Gastrocnemius medialis (tissue), 4 donors: ENCODE data around the gene AKAP11. TPM values are rescaled to one million over a fixed set of nuclear protein-coding genes. Genes with fewer than 3 reads are reported as not detected.

Experiments
- ATAC-seq, 2 donors: fragments of 150-250 bp; one replicate each; pipeline ENCODE4 v1.9.1; 2016
- DNase-seq, 2 donors: peaks; one replicate each; pipeline ENCODE4 v3.0.0-alpha.2; 2019
- H3K27ac ChIP-seq, 4 donors: fragments of 200-600 bp; sonication (generic); 1 replicate in 1 of 4; 2 replicates in 3 of 4; pipeline ENCODE4 v1.5.1; 2016 to 2018; ENCODE audit warnings: mild to moderate bottlenecking in 2 of 4, moderate library complexity in 1 of 4
- H3K27me3 ChIP-seq, 3 donors: fragments of 200-600 bp; sonication (generic) in 2 of 3; 1 replicate in 1 of 3; 2 replicates in 2 of 3; pipeline versions ENCODE4 v1.5.1 to v1.6.0; 2016 to 2019; ENCODE audit warnings: mild to moderate bottlenecking in 1 of 3, moderate library complexity in 1 of 3
- H3K36me3 ChIP-seq, 2 donors: fragments of 200-600 bp; sonication (generic) in 1 of 2; one replicate each; pipeline ENCODE4 v1.5.1; 2017 to 2018
- H3K4me1 ChIP-seq, 2 donors: fragments of 200-600 bp; sonication (generic) in 1 of 2; one replicate each; pipeline ENCODE4 v1.5.1; 2016 to 2017; ENCODE audit warnings: mild to moderate bottlenecking in 2 of 2
- H3K4me3 ChIP-seq, 4 donors: fragments of 200-600 bp; sonication (generic) in 3 of 4; 1 replicate in 1 of 4; 2 replicates in 3 of 4; pipeline ENCODE4 v1.5.1; 2016 to 2019; ENCODE audit warnings: mild to moderate bottlenecking in 2 of 4
- H3K9me3 ChIP-seq, 3 donors: fragments of 200-600 bp; sonication (generic) in 2 of 3; 1 replicate in 1 of 3; 2 replicates in 2 of 3; pipeline ENCODE4 v1.5.1; 2016 to 2019
- CTCF ChIP-seq, 5 experiments: fragments of 450-650 bp in 3 of 5; fragments of 200-600 bp in 2 of 5; sonication (generic) in 2 of 5; IDR thresholded peaks in 4 of 5; conservative IDR thresholded peaks in 1 of 5; 1 replicate in 4 of 5; 2 replicates in 1 of 5; pipeline ENCODE4 v1.5.1; 2016 to 2019; ENCODE audit warnings: antibody characterized with exemption in 5 of 5, mild to moderate bottlenecking in 3 of 5, moderate library complexity in 3 of 5
- POLR2A ChIP-seq, 2 donors: fragments of 450-650 bp; IDR thresholded peaks; one replicate each; pipeline ENCODE4 v1.6.1; 2017; ENCODE audit warnings: antibody characterized with exemption in 2 of 2, mild to moderate bottlenecking in 2 of 2, moderate library complexity in 2 of 2
- in situ Hi-C, 4 donors: fragments of 200-750 bp; cut with MboI; loops; one replicate each; pipeline versions ENCODE4 v1.15.0 to v1.8.0; 2017; ENCODE audit warnings: low sequenced_read_pairs in 4 of 4
- intact Hi-C: fragments of 100-400 bp; cut with DNase I; formaldehyde crosslinking; loops from one replicate; pipeline ENCODE4 v1.15.1; 2023; ENCODE audit warnings: low total_unique reads
- total RNA-seq, 4 donors: library from RNA; depleted of rRNA; stranded (reverse); fragments of >200 nt; gene quantifications; one replicate each; pipeline versions ENCODE4 v1.1.0 to v1.2.3, GENCODE V29; 2016

Gene AKAP11
- total RNA-seq, 4 donors from 2014 or later: 7.7 to 12.8 (median 10.4) TPM

GRCh38 chr13:42259515-42259914 is 12.4 kb upstream of the AKAP11 start:
- intact Hi-C loops (no loop called here), in situ Hi-C loops (no loop called here)
- Histone ChIP-seq H3K9me3 (no peaks in the 10 kb centered on the region), H3K4me1 (no peaks in the 10 kb centered on the region), H3K4me3 (no peak overlapping the region), H3K27me3 (no peaks in the 10 kb centered on the region), H3K36me3 (no peaks in the 10 kb centered on the region), H3K27ac (no peak overlapping the region)
- TF ChIP-seq CTCF (IDR thresholded peaks at IDR 0.05 in 4 of 5, conservative IDR thresholded peaks at IDR 0.05 in 1 of 5): no peak
- TF ChIP-seq POLR2A (IDR thresholded peaks at IDR 0.05): no peak
- no peak for ATAC-seq
- no peak for DNase-seq

- Histone ChIP-seq H3K27me3 (no peaks in the 10 kb centered on the region), H3K4me3 (no peak overlapping the region), H3K4me1 (peaks cover under 1 to 2% of the 10 kb centered on the region in 2 donors), H3K36me3 (no peaks in the 10 kb centered on the region), H3K27ac (no peak overlapping the region), H3K9me3 (no peaks in the 10 kb centered on the region)
- intact Hi-C loops: no loop called here
- DNase-seq: no peak
- no peak for ATAC-seq
- in situ Hi-C loops: no loop called here
- TF ChIP-seq POLR2A (IDR thresholded peaks at IDR 0.05) (no peak), CTCF (IDR thresholded peaks at IDR 0.05 in 4 of 5, conservative IDR thresholded peaks at IDR 0.05 in 1 of 5) (no peak)
Measured at GRCh38 chr13:42260903-42261654, 10.9 kb upstream of the AKAP11 start.

- no peaks in the 10 kb centered on the region for H3K36me3 ChIP-seq
- H3K9me3 ChIP-seq: no peaks in the 10 kb centered on the region
- in situ Hi-C loops: no loop called here
- ATAC-seq (peak in 1 of 2 donors; percentile 36), DNase-seq (no peak)
- peaks cover 0 to 4% (median 0%) of the 10 kb centered on the region in 3 donors for H3K27me3 ChIP-seq
- peaks cover 11 to 13% of the 10 kb centered on the region in 2 donors for H3K4me1 ChIP-seq
- intact Hi-C loops: no loop called here
- H3K4me3 ChIP-seq: no peak overlapping the region
- no peak overlapping the region for H3K27ac ChIP-seq
- TF ChIP-seq CTCF (IDR thresholded peaks at IDR 0.05 in 4 of 5, conservative IDR thresholded peaks at IDR 0.05 in 1 of 5) (no peak), POLR2A (IDR thresholded peaks at IDR 0.05) (no peak)
Measured at GRCh38 chr13:42266473-42266872, 5.5 kb upstream of the AKAP11 start.

DNA sequence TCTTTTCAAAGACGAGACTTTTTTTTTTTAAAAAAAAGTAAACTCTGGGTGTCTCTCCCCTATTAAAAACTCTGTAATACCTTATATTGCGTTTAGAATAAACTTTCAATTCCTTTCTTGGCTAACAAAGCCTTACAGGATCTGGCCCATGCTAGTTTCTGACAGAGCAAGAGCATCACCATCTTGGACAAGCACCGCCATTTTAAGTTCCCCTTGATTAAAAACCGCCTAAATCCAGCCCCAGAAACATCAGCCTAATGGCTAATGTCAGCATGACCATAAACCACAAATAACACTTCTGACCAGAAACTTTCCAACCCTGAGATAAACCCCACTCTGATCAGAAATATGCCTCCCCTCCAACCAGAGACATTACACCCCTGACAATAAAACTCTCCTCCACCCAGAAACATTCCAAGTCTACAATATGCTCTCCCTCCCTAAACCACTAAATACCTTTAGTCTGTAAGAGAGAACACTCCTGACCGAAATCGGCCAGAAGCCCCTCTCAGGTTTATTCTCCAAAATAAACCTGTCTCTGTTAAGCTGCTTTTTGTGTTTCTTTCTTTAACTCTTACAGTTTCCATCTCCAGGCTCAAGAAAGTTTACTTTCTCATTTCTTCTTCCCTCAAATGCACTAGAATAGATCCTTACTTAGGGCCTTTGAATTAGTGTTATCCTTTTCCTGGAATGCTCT is 1.6 kb upstream of the AKAP11 start:
- H3K27me3 ChIP-seq: peaks cover 0 to 5% (median 0%) of the 10 kb centered on the region in 3 donors
- DNase-seq (no peak), ATAC-seq (no peak)
- TF ChIP-seq CTCF (IDR thresholded peaks at IDR 0.05 in 4 of 5, conservative IDR thresholded peaks at IDR 0.05 in 1 of 5): no peak
- no peak for TF ChIP-seq POLR2A (IDR thresholded peaks at IDR 0.05)
- in situ Hi-C loops: no loop called here
- H3K4me1 ChIP-seq: peaks cover 20 to 22% of the 10 kb centered on the region in 2 donors
- no peak overlapping the region for H3K4me3 ChIP-seq
- intact Hi-C loops: loop anchor here (5.0 kb wide), 1 partner anchor 223 kb away; the partner anchor contains the start of gene DGKH
- no peaks in the 10 kb centered on the region for H3K36me3 ChIP-seq
- H3K27ac ChIP-seq: no peak overlapping the region
- H3K9me3 ChIP-seq: no peaks in the 10 kb centered on the region
